SK-N-SH (cell line): Measurements from ENCODE around the gene SLC25A4. TPM values are rescaled to one million over a fixed set of nuclear protein-coding genes. Genes with fewer than 3 reads are reported as not detected.
A peak's percentile ranks its signal among the peaks of the same experiment; 100 is the strongest.

Source experiments
- CTCF ChIA-PET: fragments of 300-600, 350-600 bp; formaldehyde crosslinking; extraction: SDS; loops from one replicate; lab custom pipeline; 2021; lab: Yijun Ruan, JAX
- POLR2A ChIA-PET: fragments of 350-600 bp; sonication (Branson Sonifier 250); formaldehyde crosslinking; extraction: SDS; loops from one replicate; lab custom pipeline; 2020; ENCODE audit warnings: antibody characterized with exemption, inconsistent platforms; lab: Yijun Ruan, JAX
- DNase-seq: peaks from one replicate; pipeline ENCODE4 v3.0.0; 2012
- H2AFZ ChIP-seq: fragments of 200-600 bp; sonication (generic); 2 replicates; pipeline ENCODE4 v1.8.1; 2016; ENCODE audit warnings: antibody characterized with exemption, mild to moderate bottlenecking, low read depth
- H3F3A ChIP-seq: fragments of 200-600 bp; sonication (generic); replicated peaks from 2 replicates; pipeline ENCODE3; 2016; ENCODE audit warnings: antibody characterized with exemption, mild to moderate bottlenecking; ENCODE audit not compliant: insufficient read depth
- H3K27ac ChIP-seq, 2 experiments: fragments of 200-500 bp in 1 of 2; fragments of 200-600 bp in 1 of 2; sonication (Bioruptor generic) in 1 of 2; sonication (generic), shearing (Covaris generic) in 1 of 2; 2 replicates each; pipeline versions ENCODE4 v1.5.1 to v1.6.1; 2014 to 2016; ENCODE audit warnings: low read depth in 2 of 2, inconsistent platforms in 1 of 2, low read length in 1 of 2, mild to moderate bottlenecking in 1 of 2, mixed read lengths in 1 of 2
- H3K27me3 ChIP-seq: fragments of 200-600 bp; sonication (generic), shearing (Covaris generic); 2 replicates; pipeline ENCODE4 v1.6.1; 2016; ENCODE audit warnings: mixed run types; ENCODE audit not compliant: insufficient read depth
- H3K36me3 ChIP-seq, 2 experiments: fragments of 200-500 bp in 1 of 2; fragments of 200-600 bp in 1 of 2; sonication (Bioruptor generic) in 1 of 2; sonication (generic) in 1 of 2; replicated peaks in 1 of 2; 2 replicates each; pipeline versions ENCODE3 to v1.5.1; 2014 to 2016; ENCODE audit warnings: low read length in 1 of 2, mild to moderate bottlenecking in 1 of 2; ENCODE audit not compliant: insufficient read depth in 2 of 2, control insufficient read depth in 1 of 2
- H3K4me1 ChIP-seq, 2 experiments: fragments of 200-500 bp in 1 of 2; fragments of 200-600 bp in 1 of 2; sonication (Bioruptor generic) in 1 of 2; sonication (generic), shearing (Covaris generic) in 1 of 2; 2 replicates each; pipeline versions ENCODE4 v1.5.1 to v1.6.1; 2014 to 2016; ENCODE audit warnings: low read depth in 1 of 2, low read length in 1 of 2, mixed run types in 1 of 2; ENCODE audit not compliant: insufficient read depth in 2 of 2, control insufficient read depth in 1 of 2
- H3K4me2 ChIP-seq: fragments of 200-600 bp; sonication (generic), shearing (Covaris generic); 2 replicates; pipeline ENCODE4 v1.6.1; 2017; ENCODE audit warnings: mixed run types
- H3K4me3 ChIP-seq, 2 experiments: fragments of 200-500 bp in 1 of 2; fragments of 200-600 bp in 1 of 2; sonication (Bioruptor generic) in 1 of 2; sonication (generic), shearing (Covaris generic) in 1 of 2; 2 replicates each; pipeline versions ENCODE4 v1.5.1 to v1.8.1; 2014 to 2016; ENCODE audit warnings: low read depth in 2 of 2, inconsistent platforms in 1 of 2, low read length in 1 of 2, mild to moderate bottlenecking in 1 of 2, mixed read lengths in 1 of 2, moderate library complexity in 1 of 2
- H3K79me2 ChIP-seq: fragments of 200-600 bp; sonication (generic); 2 replicates; pipeline ENCODE4 v1.8.1; 2017; ENCODE audit warnings: mild to moderate bottlenecking; ENCODE audit not compliant: insufficient read depth
- H3K9ac ChIP-seq: fragments of 200-600 bp; sonication (generic); 2 replicates; pipeline ENCODE4 v1.6.1; 2017; ENCODE audit warnings: mixed run types
- H3K9me2 ChIP-seq: fragments of 200-600 bp; sonication (generic); 2 replicates; pipeline ENCODE4 v1.6.1; 2017; ENCODE audit warnings: mixed run types
- H3K9me3 ChIP-seq: fragments of 200-600 bp; sonication (generic); 2 replicates; pipeline ENCODE4 v1.6.1; 2017; ENCODE audit warnings: mixed run types, mild to moderate bottlenecking, moderate library complexity
- H4K20me1 ChIP-seq: fragments of 200-600 bp; sonication (generic); 2 replicates; pipeline ENCODE4 v1.6.1; 2017; ENCODE audit warnings: mild to moderate bottlenecking, mixed run types; ENCODE audit not compliant: insufficient read depth
- CHD2 ChIP-seq: fragments of 150-350 bp; IDR thresholded peaks from 2 replicates; pipeline ENCODE4 v1.6.1; 2018; ENCODE audit warnings: low read length; ENCODE audit not compliant: partially characterized antibody
- EZH2phosphoT487 ChIP-seq: fragments of 200-600 bp; sonication (generic); IDR thresholded peaks from 2 replicates; pipeline ENCODE4 v1.6.1; 2017; ENCODE audit warnings: low read depth, mixed run types, mild to moderate bottlenecking, antibody characterized with exemption, moderate library complexity, borderline replicate concordance
- GABPA ChIP-seq: IDR thresholded peaks from 2 replicates; pipeline ENCODE4 v1.4.0; 2012; ENCODE audit warnings: low read depth, mild to moderate bottlenecking
- JUND ChIP-seq: IDR thresholded peaks from 2 replicates; pipeline ENCODE4 v1.4.0; 2012
- MEF2A ChIP-seq: IDR thresholded peaks from 2 replicates; pipeline ENCODE4 v1.4.0; 2012; ENCODE audit warnings: low read depth, borderline replicate concordance
- NRF1 ChIP-seq: IDR thresholded peaks from 2 replicates; pipeline ENCODE4 v1.6.1; 2012; ENCODE audit warnings: low read depth, mild to moderate bottlenecking, low read length
- POLR2AphosphoS5 ChIP-seq: IDR thresholded peaks from 2 replicates; pipeline ENCODE4 v1.6.1; 2012; ENCODE audit warnings: low read depth, low read length
- RAD21 ChIP-seq: IDR thresholded peaks from 2 replicates; pipeline ENCODE4 v1.6.1; 2012; ENCODE audit warnings: mild to moderate bottlenecking, low read length
- REST ChIP-seq: IDR thresholded peaks from 2 replicates; pipeline ENCODE4 v1.6.1; 2012; ENCODE audit warnings: mild to moderate bottlenecking, low read depth, low read length, moderate library complexity
- SMC3 ChIP-seq: IDR thresholded peaks from 2 replicates; pipeline ENCODE4 v1.6.1; 2012; ENCODE audit warnings: low read depth, low read length, improper control_type of control experiment
- TAF1 ChIP-seq: IDR thresholded peaks from 2 replicates; pipeline ENCODE4 v1.6.1; 2012; ENCODE audit warnings: low read depth, mild to moderate bottlenecking, low read length, moderate library complexity, borderline replicate concordance
- USF1 ChIP-seq: IDR thresholded peaks from 2 replicates; pipeline ENCODE4 v1.4.0; 2012; ENCODE audit warnings: low read depth, borderline replicate concordance
- WGBS: methylation state at CpG from one replicate; pipeline ENCODE4 v1.1.6; 2017; ENCODE audit warnings: low lambda C conversion rate; 5-methylcytosine and 5-hydroxymethylcytosine counted together
- polyA plus RNA-seq, 3 experiments: library from polyadenylated mRNA; depleted of rRNA; stranded (reverse); fragments of >200 nt; gene quantifications; 2 replicates each; pipeline ENCODE4 v1.2.3, GENCODE V29; 2012
- TF ChIP-seq, protein P1 (sequence below): fragments of 200-600 bp; sonication (generic); IDR thresholded peaks from 2 replicates; pipeline ENCODE4 v1.6.1; 2017; ENCODE audit warnings: antibody characterized with exemption, mild to moderate bottlenecking, moderate library complexity
- TF ChIP-seq, protein P2 (sequence below): fragments of 150-350 bp; IDR thresholded peaks from 2 replicates; pipeline ENCODE4 v1.6.1; 2017; ENCODE audit warnings: antibody characterized with exemption, low read length, low read depth, borderline replicate concordance
- TF ChIP-seq, protein P3 (sequence below): IDR thresholded peaks from 2 replicates; pipeline ENCODE4; 2012
- TF ChIP-seq, protein P4 (sequence below): IDR thresholded peaks from 2 replicates; pipeline ENCODE4 v1.4.0; 2012; ENCODE audit warnings: low read depth, borderline replicate concordance

SLC25A4 gene
- polyA plus RNA-seq, 1 of the 3 experiments (the other 2 are of a cell fraction) = 36.2 TPM

- Histone ChIP-seq H3K4me1 (peaks cover 0 to 6% of the 10 kb centered on the region in 2 experiments; a peak in 1 of 4 replicates), H3K79me2 (no peaks in the 10 kb centered on the region), H3K4me3 (no peak overlapping the region), H3K27me3 (no peaks in the 10 kb centered on the region), H4K20me1 (no peaks in the 10 kb centered on the region), H3K9me3 (no peaks in the 10 kb centered on the region), H3K27ac (no peak overlapping the region), H3K4me2 (no peak overlapping the region), H3K9me2 (no peaks in the 10 kb centered on the region), H2AFZ (no peak overlapping the region), H3K36me3 (no peaks in the 10 kb centered on the region), H3F3A (no peaks in the 10 kb centered on the region), H3K9ac (no peak overlapping the region)
- CTCF ChIA-PET = interaction anchor here (0.6 to 9.6 kb wide), 50 partner anchors 9 to 942 kb away, joined by 3 to 157 read pairs (median 6); partner anchors contain the start of genes ACSL1, HELT and SLC25A4
- WGBS = 1% methylated on average over 2 of the region's 2 CpGs
- TF ChIP-seq EZH2phosphoT487 (no peak), RAD21 (peak; percentile 82), SMC3 (peak; percentile 67)
- TF ChIP-seq, protein P1, sequence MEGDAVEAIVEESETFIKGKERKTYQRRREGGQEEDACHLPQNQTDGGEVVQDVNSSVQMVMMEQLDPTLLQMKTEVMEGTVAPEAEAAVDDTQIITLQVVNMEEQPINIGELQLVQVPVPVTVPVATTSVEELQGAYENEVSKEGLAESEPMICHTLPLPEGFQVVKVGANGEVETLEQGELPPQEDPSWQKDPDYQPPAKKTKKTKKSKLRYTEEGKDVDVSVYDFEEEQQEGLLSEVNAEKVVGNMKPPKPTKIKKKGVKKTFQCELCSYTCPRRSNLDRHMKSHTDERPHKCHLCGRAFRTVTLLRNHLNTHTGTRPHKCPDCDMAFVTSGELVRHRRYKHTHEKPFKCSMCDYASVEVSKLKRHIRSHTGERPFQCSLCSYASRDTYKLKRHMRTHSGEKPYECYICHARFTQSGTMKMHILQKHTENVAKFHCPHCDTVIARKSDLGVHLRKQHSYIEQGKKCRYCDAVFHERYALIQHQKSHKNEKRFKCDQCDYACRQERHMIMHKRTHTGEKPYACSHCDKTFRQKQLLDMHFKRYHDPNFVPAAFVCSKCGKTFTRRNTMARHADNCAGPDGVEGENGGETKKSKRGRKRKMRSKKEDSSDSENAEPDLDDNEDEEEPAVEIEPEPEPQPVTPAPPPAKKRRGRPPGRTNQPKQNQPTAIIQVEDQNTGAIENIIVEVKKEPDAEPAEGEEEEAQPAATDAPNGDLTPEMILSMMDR = peak; percentile 77
- POLR2A ChIA-PET = no interaction called here
- peak; percentile 60 for DNase-seq
These were observed 46.9 kb upstream of the SLC25A4 start for GRCh38 chr4:185096032-185096653.

DNA sequence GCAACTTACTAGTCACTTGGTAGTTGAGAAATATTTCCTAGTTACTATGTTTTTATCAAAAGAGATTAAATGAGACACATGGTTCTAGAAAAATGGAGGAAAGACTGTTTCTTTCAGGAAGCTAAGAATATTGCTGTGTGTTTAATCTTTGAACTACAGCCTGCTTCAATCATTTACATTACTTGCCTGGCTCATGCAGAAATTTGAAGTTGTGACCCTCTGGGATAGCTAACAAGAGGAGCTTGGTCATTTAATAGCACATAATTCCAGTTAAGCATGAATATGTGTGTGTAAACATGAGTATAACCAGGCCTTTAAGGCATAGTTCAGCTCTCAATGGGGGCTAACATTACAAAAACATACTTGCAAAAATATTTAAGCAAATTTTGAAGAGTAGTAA is 44.6 kb upstream of the SLC25A4 start:
- H4K20me1 ChIP-seq = no peaks in the 10 kb centered on the region
- no peaks in the 10 kb centered on the region for H3F3A ChIP-seq
- no peaks in the 10 kb centered on the region for H3K9me2 ChIP-seq
- H2AFZ ChIP-seq = peak overlapping the region; percentile 35; the same call in 1 of the 2 replicates
- H3K36me3 ChIP-seq = no peaks in the 10 kb centered on the region
- H3K27ac ChIP-seq = no peak overlapping the region
- H3K79me2 ChIP-seq = no peaks in the 10 kb centered on the region
- no peak overlapping the region for H3K4me3 ChIP-seq
- POLR2A ChIA-PET = no interaction called here
- no peaks in the 10 kb centered on the region for H3K9me3 ChIP-seq
- no peak overlapping the region for H3K4me2 ChIP-seq
- no peak overlapping the region for H3K9ac ChIP-seq
- CTCF ChIA-PET = interaction anchor here (0.7 to 9.6 kb wide), 9 partner anchors 10 to 834 kb away, joined by 3 to 157 read pairs (median 3); partner anchors contain the start of gene SLC25A4
- DNase-seq = no peak
- H3K4me1 ChIP-seq = peaks cover 0 to 16% of the 10 kb centered on the region in 2 experiments; a peak in 1 of 4 replicates
- H3K27me3 ChIP-seq = no peaks in the 10 kb centered on the region; the same call in 1 of the 2 replicates
- no peak for TF ChIP-seq JUND
- TF ChIP-seq TAF1 = no peak
- TF ChIP-seq CHD2 = no peak
- TF ChIP-seq, protein P2, sequence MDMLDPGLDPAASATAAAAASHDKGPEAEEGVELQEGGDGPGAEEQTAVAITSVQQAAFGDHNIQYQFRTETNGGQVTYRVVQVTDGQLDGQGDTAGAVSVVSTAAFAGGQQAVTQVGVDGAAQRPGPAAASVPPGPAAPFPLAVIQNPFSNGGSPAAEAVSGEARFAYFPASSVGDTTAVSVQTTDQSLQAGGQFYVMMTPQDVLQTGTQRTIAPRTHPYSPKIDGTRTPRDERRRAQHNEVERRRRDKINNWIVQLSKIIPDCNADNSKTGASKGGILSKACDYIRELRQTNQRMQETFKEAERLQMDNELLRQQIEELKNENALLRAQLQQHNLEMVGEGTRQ = no peak
- TF ChIP-seq, protein P3, sequence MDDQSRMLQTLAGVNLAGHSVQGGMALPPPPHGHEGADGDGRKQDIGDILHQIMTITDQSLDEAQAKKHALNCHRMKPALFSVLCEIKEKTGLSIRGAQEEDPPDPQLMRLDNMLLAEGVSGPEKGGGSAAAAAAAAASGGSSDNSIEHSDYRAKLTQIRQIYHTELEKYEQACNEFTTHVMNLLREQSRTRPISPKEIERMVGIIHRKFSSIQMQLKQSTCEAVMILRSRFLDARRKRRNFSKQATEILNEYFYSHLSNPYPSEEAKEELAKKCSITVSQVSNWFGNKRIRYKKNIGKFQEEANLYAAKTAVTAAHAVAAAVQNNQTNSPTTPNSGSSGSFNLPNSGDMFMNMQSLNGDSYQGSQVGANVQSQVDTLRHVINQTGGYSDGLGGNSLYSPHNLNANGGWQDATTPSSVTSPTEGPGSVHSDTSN = no peak
- TF ChIP-seq GABPA = no peak
- no peak for TF ChIP-seq MEF2A
- TF ChIP-seq POLR2AphosphoS5 = no peak
- TF ChIP-seq, protein P4, sequence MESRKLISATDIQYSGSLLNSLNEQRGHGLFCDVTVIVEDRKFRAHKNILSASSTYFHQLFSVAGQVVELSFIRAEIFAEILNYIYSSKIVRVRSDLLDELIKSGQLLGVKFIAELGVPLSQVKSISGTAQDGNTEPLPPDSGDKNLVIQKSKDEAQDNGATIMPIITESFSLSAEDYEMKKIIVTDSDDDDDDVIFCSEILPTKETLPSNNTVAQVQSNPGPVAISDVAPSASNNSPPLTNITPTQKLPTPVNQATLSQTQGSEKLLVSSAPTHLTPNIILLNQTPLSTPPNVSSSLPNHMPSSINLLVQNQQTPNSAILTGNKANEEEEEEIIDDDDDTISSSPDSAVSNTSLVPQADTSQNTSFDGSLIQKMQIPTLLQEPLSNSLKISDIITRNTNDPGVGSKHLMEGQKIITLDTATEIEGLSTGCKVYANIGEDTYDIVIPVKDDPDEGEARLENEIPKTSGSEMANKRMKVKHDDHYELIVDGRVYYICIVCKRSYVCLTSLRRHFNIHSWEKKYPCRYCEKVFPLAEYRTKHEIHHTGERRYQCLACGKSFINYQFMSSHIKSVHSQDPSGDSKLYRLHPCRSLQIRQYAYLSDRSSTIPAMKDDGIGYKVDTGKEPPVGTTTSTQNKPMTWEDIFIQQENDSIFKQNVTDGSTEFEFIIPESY = no peak
- TF ChIP-seq NRF1 = no peak
- no peak for TF ChIP-seq USF1
- no peak for TF ChIP-seq REST
